Activated T-cell treated with anti-CD3 and anti-CD28 coated beads, Interleukin-2, amount 50 U/mL, for 4 hours (primary cell): Measurements from ENCODE around the gene TMEM237. TPM values are rescaled to one million over a fixed set of nuclear protein-coding genes. Genes with fewer than 3 reads are reported as not detected.

ENCODE experiments used
- ATAC-seq, 2 donors: fragments of 200-7000 bp; cut with Tn5 transposase; one replicate each; pipeline ENCODE4 v1.10.0; 2021
- DNase-seq: peaks from one replicate; pipeline ENCODE4 v3.0.0-alpha.2; 2020
- H3K27me3 Mint-ChIP-seq: one replicate; pipeline ENCODE4 v1.8.0; 2021; ENCODE audit warnings: low read depth, mixed read lengths
- H3K36me3 Mint-ChIP-seq: one replicate; pipeline ENCODE4 v1.8.0; 2022; ENCODE audit warnings: mixed read lengths; ENCODE audit not compliant: insufficient read depth
- H3K4me1 Mint-ChIP-seq: one replicate; pipeline ENCODE4 v1.8.0; 2021; ENCODE audit warnings: low read depth, mixed read lengths
- H3K4me3 Mint-ChIP-seq: one replicate; pipeline ENCODE4 v1.8.0; 2021; ENCODE audit warnings: mild to moderate bottlenecking, moderate library complexity, mixed read lengths
- H3K9me3 Mint-ChIP-seq: one replicate; pipeline ENCODE4 v1.8.0; 2021; ENCODE audit warnings: mixed read lengths
- total RNA-seq, 3 donors: library from RNA; stranded (reverse); gene quantifications; one replicate each; pipeline ENCODE4 v1.2.1, GENCODE V29; 2021

The TMEM237 gene
- total RNA-seq, 3 donors from 2014 or later, result 6.8 to 10.9 (median 10.5) TPM

DNA sequence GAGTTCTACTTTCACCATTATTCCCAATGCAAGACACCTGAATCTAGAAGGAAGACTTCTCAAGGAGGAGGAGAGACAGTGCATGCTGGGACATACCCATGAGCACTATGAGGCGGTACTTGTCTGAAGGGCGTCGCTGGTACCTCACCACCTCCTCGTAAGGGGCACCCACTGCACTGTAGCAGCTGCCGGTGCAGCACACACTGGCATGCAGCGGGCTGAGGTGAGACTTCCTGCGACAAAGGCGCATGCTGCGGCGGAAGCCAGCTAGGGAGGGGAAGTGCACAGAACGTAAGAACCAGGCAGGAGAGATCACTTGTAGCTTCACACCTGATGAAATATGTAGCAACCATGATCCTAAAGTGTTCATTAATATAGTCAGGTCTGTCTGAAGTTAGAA, 12.8 kb upstream of the TMEM237 start:
- ATAC-seq (peak in 1 of 2 donors; percentile 25), DNase-seq (no peak)
- Mint-ChIP-seq H3K9me3 (no peaks in the 10 kb centered on the region), H3K4me3 (no peak overlapping the region), H3K4me1 (peaks cover 2% of the 10 kb centered on the region), H3K36me3 (no peaks in the 10 kb centered on the region), H3K27me3 (peaks cover 8% of the 10 kb centered on the region)

DNA sequence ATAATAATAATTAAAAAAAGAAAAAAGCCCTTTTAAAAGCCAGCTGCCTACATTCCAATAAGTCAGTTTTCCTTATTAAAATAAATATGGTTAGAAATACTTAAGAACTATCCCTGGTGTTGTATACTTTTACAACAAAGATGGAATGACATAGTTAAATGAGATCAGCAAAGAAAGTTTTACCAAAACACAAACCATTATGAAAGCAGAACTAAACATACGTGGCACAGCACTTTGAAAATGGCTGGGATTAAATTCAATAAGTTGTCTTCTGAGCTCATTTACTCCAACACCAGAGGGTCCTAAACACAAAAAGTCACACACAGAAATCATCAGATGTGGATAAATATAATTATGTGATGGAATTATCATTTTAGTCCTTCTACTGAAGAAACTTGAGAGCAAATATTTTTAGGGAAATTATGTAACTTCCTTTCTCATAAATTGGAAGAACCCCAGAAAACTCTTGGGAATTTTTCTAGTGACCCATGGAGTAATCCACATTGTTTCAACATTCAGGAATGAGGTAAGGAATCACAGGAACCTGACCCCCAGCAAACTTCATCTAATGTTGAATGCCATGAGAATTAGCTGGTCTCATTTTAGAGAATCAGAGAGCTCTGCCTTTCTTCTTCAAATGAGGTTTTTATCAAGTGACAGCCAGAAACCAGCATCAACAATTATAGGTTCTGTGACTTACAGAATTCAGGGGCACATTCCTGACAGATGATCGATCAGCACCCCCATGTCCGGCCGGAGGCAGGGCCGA, 11.5 kb upstream of the TMEM237 start:
- no peaks in the 10 kb centered on the region for H3K9me3 Mint-ChIP-seq
- H3K27me3 Mint-ChIP-seq, result peaks cover 8% of the 10 kb centered on the region
- DNase-seq (no peak), ATAC-seq (no peak)
- H3K4me1 Mint-ChIP-seq, result peaks cover 2% of the 10 kb centered on the region
- H3K36me3 Mint-ChIP-seq, result no peaks in the 10 kb centered on the region
- no peak overlapping the region for H3K4me3 Mint-ChIP-seq

DNA sequence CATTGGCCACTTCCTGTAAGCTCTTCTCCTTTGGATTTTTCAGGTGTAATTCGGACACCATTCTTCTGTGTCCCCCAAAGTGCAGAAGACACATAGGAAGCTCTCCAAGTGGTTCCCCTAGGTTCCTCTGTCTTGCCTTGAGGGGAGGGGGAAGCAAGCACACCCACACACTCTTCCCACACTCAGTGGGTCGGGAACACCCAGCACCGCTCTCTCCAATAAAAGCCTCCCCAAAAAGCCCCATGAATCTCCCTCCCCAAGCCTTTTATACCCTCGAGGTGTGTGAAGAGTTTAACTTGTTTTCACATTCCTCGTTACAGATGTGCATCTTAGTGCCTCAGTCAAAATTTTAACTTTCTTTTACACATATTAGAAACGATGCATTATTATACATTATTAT, 9.9 kb upstream of the TMEM237 start:
- H3K36me3 Mint-ChIP-seq, result no peaks in the 10 kb centered on the region
- peaks cover 8% of the 10 kb centered on the region for H3K27me3 Mint-ChIP-seq
- no peak overlapping the region for H3K4me3 Mint-ChIP-seq
- no peaks in the 10 kb centered on the region for H3K9me3 Mint-ChIP-seq
- H3K4me1 Mint-ChIP-seq, result peaks cover 2% of the 10 kb centered on the region
- DNase-seq (no peak), ATAC-seq (no peak)

DNA sequence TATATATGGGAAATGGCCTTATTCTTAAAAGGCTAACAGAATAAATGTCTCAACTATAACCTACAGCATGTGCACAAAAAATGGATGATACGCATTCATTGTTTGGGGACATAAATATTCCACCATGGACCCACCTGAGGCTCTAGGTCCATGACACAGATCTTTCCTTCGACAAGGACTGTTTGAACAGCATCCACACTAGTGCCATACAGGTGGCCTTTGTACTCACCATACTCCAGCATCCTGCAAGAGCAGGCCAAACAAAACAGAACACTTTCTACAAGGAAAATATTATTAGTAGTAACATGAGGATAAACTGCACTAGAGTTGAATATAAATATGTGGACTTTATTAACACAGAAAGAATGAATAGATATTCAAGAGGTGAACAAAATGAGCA, 6.1 kb upstream of the TMEM237 start:
- Mint-ChIP-seq H3K9me3 (no peaks in the 10 kb centered on the region), H3K36me3 (no peaks in the 10 kb centered on the region), H3K4me1 (peaks cover 2% of the 10 kb centered on the region), H3K27me3 (peaks cover 10% of the 10 kb centered on the region), H3K4me3 (no peak overlapping the region)
- DNase-seq (no peak), ATAC-seq (no peak)

DNA sequence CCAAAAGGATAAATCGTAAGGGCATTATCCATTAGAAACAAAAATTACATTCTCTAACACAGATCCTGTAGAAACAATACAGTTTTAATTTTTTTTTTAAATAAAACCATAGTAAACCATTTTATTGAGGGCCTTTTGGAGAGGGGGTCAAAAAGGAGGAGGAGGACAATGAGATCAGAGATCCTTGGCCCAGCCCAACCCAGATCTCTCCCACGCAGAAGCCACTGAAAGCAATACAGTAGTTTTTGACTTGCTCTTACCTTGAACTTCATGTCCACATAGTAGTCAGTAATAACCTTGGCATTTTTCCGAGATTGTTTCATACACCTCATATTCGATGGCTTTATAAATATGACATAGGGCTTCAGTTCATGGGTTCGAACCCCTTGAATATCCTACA, 4.1 kb upstream of the TMEM237 start:
- Mint-ChIP-seq H3K4me1 (peaks cover 4% of the 10 kb centered on the region), H3K36me3 (no peaks in the 10 kb centered on the region), H3K4me3 (no peak overlapping the region), H3K9me3 (no peaks in the 10 kb centered on the region), H3K27me3 (peaks cover 4% of the 10 kb centered on the region)
- ATAC-seq (no peak), DNase-seq (no peak)

DNA sequence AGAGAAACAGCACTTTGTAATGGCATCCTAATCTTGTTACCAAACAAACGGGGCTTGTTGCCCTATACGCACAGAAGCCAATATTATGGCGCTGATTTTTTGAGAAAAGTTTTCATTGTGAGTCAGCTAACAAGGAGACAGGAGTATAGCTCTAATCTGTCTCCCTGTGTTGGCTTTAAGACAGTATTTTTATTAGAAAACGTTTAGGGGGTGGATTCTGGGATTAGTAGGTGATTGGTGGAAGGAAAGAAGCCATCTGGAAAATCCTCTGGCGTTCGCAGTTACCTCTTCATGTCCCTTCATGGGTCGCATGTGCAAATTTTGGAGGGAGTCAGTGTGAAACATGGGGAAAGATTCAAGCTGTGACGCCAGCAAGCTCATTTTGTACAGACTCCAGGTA, 698 bp upstream of the TMEM237 start:
- Mint-ChIP-seq H3K4me1 (peaks cover 6% of the 10 kb centered on the region), H3K36me3 (no peaks in the 10 kb centered on the region), H3K4me3 (peak overlapping the region; percentile 94), H3K9me3 (no peaks in the 10 kb centered on the region), H3K27me3 (peaks cover 2% of the 10 kb centered on the region)
- no peak for DNase-seq
- no peak for ATAC-seq

DNA sequence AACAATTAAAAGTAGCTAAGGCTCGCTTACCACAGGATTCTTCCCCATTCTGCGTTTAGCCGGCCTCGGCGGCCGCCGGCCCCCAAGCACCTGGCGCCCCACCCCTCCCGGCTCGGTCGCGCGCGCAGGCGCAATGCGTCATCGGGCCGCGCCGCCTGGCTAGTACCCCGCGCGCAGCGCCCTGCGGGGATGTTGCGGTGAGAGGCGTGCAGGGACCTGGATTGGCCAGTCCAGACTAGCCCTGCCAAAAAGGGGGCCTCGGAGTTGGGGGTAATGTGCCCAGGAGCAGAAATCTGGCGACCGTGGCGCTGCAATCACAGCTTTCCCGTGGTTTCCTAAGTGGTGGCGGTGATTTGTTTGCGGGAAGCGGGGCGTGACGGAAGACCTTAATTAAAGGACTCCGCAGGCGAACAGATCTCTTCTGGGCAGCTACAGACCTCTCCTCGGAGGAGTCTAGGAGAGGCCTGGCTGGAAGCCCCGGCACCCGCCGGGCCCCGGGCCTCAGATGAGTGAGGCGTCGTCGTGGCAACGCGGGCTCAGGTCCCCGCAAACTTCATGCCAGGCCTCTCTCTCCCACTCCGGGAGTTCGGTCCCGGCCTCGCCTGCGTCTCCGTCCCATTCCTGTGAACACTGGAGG, 606 bp downstream of the TMEM237 start:
- peak; percentile 78 for DNase-seq
- Mint-ChIP-seq H3K4me3 (peak overlapping the region; percentile 94), H3K27me3 (no peaks in the 10 kb centered on the region), H3K36me3 (no peaks in the 10 kb centered on the region), H3K4me1 (peaks cover 6% of the 10 kb centered on the region), H3K9me3 (no peaks in the 10 kb centered on the region)
- peak; percentile 90 to 91 for ATAC-seq

DNA sequence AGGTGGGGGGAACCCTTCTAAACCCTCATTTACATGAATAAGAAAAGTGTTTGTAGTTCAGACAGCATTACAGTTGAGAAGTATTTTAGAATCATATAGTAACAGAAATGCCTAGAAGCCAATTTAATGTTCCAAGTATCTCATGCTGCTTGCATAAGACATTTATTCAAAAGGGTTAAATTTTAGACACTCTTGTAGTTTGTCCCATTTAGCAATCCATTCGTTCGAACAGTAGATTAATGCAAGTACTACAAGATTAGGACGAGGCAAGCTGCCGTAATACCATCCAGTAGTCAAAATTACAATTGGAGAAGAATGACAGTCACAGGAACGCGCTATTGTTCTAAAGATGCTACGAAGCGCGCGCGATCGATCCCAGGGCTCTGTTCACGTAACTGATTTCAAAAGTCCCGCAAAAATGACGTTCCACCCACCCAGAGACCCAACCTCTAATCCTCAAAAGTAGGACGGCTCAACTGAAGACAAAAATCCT, 1.2 kb downstream of the TMEM237 start:
- no peak for DNase-seq
- peaks cover 6% of the 10 kb centered on the region for H3K4me1 Mint-ChIP-seq
- H3K4me3 Mint-ChIP-seq, result peak overlapping the region; percentile 94
- no peaks in the 10 kb centered on the region for H3K9me3 Mint-ChIP-seq
- no peaks in the 10 kb centered on the region for H3K36me3 Mint-ChIP-seq
- ATAC-seq, result peak; percentile 49 to 60
- no peaks in the 10 kb centered on the region for H3K27me3 Mint-ChIP-seq

DNA sequence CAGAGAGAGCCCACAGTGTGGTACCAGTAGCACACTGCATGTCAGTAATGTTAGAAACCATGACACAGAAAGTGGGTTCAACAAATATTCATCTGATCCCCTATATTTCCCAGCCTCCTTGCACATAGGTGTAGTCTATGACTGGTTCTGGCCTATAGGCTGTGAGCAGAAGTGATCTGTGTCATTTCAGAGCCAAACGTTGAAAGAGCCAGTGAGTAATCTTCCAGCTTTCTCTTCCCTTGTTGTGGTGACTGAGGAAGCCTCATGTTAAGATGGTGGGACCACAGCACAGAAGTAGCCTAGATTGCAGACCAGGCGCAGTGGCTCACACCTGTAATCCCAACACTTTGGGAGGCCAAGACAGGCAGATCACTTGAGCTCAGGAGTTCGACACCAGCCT, 4.1 kb downstream of the TMEM237 start:
- peak in 1 of 2 donors; percentile 8 for ATAC-seq
- H3K4me3 Mint-ChIP-seq, result no peak overlapping the region
- H3K27me3 Mint-ChIP-seq, result no peaks in the 10 kb centered on the region
- no peaks in the 10 kb centered on the region for H3K9me3 Mint-ChIP-seq
- H3K36me3 Mint-ChIP-seq, result peaks cover 9% of the 10 kb centered on the region
- H3K4me1 Mint-ChIP-seq, result peaks cover 6% of the 10 kb centered on the region
- DNase-seq, result no peak

DNA sequence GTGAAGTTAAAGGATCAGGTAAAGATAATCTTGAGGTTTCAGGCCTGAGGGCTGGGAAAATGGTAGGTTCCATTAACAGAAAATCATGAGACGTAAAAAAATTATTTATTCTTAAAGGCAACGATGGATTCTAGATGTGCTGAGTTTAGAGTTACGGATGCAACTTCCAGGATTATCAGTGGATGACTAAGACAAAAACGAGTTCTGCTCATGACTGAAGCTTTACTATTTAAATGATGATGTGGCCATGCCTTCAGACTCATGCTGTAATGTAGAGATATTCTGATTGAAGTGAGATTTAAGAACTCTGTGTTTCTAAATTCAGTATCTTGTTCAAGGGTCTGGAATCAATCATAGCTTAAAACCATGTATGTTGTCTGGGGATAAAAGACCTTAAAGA, 5.0 kb downstream of the TMEM237 start:
- Mint-ChIP-seq H3K9me3 (no peaks in the 10 kb centered on the region), H3K27me3 (no peaks in the 10 kb centered on the region), H3K4me1 (peaks cover 3% of the 10 kb centered on the region), H3K36me3 (peaks cover 11% of the 10 kb centered on the region), H3K4me3 (no peak overlapping the region)
- DNase-seq (no peak), ATAC-seq (no peak)

DNA sequence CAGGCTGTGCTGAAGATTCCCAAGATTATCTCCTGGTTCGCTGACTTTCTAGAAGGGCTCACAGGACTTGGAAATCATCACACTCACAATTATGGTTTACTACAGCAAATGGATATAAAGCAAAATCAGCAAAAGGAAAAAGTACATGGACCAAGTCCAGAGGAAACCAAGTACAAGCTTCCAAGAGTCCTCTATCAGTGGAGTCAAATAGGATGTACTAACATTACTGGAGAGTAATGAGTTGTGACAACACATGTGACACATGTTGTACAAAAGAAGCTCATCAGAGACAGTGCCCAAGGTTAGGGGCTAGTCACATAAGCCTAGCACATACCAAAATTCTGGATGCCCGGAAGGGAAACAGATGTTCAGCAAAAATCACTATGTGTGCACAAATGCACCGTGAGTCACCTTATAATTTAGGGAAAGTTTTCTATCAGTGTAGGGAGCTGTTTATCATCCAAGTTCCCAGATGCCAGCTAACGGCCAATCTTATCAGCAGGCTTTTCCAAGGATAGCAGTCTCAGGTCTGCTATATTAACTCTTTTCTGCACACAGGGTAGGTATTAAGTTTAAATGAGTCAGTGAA, 9.5 kb downstream of the TMEM237 start:
- H3K4me1 Mint-ChIP-seq, result no peaks in the 10 kb centered on the region
- DNase-seq (no peak), ATAC-seq (no peak)
- no peak overlapping the region for H3K4me3 Mint-ChIP-seq
- no peaks in the 10 kb centered on the region for H3K9me3 Mint-ChIP-seq
- no peaks in the 10 kb centered on the region for H3K27me3 Mint-ChIP-seq
- peaks cover 11% of the 10 kb centered on the region for H3K36me3 Mint-ChIP-seq

DNA sequence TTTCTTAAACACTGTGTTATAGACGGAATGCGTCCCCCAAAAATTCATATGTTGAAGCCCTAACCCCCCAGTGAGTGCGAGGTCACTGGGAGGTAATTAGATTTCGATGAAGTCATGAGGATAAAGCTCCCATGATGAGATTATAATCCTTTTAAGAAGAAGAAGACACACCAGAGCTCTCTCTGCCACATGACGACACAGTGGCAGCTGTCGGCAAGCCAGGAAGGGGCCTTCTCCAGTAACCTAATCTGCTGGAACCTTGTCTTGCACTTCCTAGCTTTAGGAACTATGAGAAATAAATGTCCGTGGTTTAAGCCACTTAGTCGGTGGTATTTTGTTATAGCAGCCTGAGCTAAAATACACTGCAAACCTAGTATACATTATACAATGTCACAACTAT, 12.3 kb downstream of the TMEM237 start:
- Mint-ChIP-seq H3K9me3 (no peaks in the 10 kb centered on the region), H3K36me3 (peaks cover 8% of the 10 kb centered on the region), H3K4me3 (no peak overlapping the region), H3K27me3 (no peaks in the 10 kb centered on the region), H3K4me1 (no peaks in the 10 kb centered on the region)
- ATAC-seq, result no peak
- DNase-seq, result no peak

DNA sequence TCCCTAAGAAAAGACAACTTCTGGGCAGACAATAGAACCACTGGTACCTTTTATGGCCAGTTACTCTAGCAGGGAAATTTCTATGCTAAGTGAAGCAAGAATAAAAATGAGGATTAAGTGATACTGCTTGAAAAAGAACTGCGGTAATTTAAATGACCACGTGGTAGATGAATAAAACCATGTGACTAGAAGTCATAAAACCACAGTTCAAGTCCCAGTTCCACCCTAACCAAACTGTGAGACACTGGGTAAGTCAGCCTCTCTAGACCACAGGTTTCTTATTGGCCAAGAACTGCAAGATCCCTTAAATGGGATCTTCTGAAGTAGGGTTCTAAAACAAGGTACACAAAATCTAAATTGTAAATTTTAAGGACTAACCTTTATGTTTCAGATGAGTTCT, 12.7 kb downstream of the TMEM237 start:
- ATAC-seq, result no peak
- DNase-seq, result no peak
- no peak overlapping the region for H3K4me3 Mint-ChIP-seq

DNA sequence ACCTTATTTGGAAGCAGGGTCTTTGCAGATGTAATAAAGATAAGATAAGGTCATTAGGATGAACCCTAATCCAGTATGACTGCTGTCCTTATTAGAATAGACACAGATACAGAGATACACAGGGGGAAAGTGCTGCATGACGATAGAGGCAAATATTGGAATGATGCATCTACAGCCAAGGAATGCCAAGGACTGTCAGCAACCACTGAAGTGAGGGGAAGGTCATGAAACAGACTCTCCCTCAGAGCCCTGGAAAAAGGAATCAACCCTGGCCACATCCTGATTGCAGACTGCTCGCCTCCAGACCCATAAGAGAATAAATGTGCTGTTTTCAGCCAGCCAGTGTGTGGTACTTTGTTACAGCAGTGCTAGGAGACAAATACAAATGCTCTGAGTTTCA, 14.8 kb downstream of the TMEM237 start:
- no peak for DNase-seq
- H3K4me1 Mint-ChIP-seq, result no peaks in the 10 kb centered on the region
- H3K9me3 Mint-ChIP-seq, result no peaks in the 10 kb centered on the region
- no peaks in the 10 kb centered on the region for H3K36me3 Mint-ChIP-seq
- no peak overlapping the region for H3K4me3 Mint-ChIP-seq
- H3K27me3 Mint-ChIP-seq, result no peaks in the 10 kb centered on the region
- no peak for ATAC-seq

More for the DNA sequence above, 12.7 kb downstream of the TMEM237 start:
- no peaks in the 10 kb centered on the region for H3K9me3 Mint-ChIP-seq
- H3K27me3 Mint-ChIP-seq, result no peaks in the 10 kb centered on the region
- H3K4me1 Mint-ChIP-seq, result no peaks in the 10 kb centered on the region
- peaks cover 8% of the 10 kb centered on the region for H3K36me3 Mint-ChIP-seq
